ENCODE results near the gene ALG12.

DNA sequence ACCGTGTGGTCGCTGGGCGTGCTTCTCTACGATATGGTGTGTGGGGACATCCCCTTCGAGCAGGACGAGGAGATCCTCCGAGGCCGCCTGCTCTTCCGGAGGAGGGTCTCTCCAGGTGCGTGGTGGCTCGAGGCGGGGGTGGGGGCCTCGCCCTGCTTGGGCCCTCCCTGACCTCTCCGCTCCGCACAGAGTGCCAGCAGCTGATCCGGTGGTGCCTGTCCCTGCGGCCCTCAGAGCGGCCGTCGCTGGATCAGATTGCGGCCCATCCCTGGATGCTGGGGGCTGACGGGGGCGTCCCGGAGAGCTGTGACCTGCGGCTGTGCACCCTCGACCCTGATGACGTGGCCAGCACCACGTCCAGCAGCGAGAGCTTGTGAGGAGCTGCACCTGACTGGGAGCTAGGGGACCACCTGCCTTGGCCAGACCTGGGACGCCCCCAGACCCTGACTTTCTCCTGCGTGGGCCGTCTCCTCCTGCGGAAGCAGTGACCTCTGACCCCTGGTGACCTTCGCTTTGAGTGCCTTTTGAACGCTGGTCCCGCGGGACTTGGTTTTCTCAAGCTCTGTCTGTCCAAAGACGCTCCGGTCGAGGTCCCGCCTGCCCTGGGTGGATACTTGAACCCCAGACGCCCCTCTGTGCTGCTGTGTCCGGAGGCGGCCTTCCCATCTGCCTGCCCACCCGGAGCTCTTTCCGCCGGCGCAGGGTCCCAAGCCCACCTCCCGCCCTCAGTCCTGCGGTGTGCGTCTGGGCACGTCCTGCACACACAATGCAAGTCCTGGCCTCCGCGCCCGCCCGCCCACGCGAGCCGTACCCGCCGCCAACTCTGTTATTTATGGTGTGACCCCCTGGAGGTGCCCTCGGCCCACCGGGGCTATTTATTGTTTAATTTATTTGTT is 44.8 kb upstream of the ALG12 start:
- TF ChIP-seq, protein P1, sequence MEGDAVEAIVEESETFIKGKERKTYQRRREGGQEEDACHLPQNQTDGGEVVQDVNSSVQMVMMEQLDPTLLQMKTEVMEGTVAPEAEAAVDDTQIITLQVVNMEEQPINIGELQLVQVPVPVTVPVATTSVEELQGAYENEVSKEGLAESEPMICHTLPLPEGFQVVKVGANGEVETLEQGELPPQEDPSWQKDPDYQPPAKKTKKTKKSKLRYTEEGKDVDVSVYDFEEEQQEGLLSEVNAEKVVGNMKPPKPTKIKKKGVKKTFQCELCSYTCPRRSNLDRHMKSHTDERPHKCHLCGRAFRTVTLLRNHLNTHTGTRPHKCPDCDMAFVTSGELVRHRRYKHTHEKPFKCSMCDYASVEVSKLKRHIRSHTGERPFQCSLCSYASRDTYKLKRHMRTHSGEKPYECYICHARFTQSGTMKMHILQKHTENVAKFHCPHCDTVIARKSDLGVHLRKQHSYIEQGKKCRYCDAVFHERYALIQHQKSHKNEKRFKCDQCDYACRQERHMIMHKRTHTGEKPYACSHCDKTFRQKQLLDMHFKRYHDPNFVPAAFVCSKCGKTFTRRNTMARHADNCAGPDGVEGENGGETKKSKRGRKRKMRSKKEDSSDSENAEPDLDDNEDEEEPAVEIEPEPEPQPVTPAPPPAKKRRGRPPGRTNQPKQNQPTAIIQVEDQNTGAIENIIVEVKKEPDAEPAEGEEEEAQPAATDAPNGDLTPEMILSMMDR (IDR thresholded peaks at IDR 0.05; ENCODE audit: low read depth, low read length), result no peak
- TF ChIP-seq EZH2phosphoT487 (IDR thresholded peaks at IDR 0.05; ENCODE audit: low read depth), result no peak
